ENCODE measurements around the gene PLBD2.

Gene PLBD2, protein sequence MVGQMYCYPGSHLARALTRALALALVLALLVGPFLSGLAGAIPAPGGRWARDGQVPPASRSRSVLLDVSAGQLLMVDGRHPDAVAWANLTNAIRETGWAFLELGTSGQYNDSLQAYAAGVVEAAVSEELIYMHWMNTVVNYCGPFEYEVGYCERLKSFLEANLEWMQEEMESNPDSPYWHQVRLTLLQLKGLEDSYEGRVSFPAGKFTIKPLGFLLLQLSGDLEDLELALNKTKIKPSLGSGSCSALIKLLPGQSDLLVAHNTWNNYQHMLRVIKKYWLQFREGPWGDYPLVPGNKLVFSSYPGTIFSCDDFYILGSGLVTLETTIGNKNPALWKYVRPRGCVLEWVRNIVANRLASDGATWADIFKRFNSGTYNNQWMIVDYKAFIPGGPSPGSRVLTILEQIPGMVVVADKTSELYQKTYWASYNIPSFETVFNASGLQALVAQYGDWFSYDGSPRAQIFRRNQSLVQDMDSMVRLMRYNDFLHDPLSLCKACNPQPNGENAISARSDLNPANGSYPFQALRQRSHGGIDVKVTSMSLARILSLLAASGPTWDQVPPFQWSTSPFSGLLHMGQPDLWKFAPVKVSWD

DNA sequence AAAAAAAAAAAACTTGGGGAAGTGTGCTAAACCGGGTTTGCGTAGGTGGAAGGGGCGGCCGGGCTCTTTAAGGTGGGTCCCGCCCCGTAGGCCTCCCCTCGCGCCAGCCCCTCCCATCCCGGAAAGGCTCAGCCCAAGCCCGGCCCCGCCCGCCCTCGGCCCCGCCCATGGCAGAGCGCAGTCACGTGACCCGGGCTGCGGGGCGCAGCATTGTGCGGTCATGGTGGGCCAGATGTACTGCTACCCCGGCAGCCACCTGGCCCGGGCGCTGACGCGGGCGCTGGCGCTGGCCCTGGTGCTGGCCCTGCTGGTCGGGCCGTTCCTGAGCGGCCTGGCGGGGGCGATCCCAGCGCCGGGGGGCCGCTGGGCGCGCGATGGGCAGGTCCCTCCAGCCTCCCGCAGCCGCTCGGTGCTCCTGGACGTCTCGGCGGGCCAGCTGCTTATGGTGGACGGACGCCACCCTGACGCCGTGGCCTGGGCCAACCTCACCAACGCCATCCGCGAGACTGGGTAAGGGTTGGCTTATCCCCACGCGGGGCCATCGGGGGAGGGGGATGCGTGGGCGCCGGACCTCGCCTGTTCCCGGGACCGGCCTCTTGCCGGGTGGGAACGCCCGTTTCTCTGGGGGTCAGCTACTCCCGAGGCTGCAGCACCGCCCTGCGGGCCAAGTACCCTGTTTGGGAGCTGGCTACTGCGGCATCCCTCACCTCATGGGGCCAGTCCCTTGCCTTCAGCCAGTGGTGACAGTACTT is at the start of gene PLBD2:
Gene PLBD2 (plus strand): TSS at position 207 of the 752 bp plus-strand sequence. CDS start 14 bp downstream, at position 221.
- peaks cover 3% of the 10 kb centered on the region for H3K4me1 ChIP-seq (ENCODE audit: control insufficient read depth, insufficient read depth, low read length)
- no peaks in the 10 kb centered on the region for H3K36me3 ChIP-seq (ENCODE audit: control insufficient read depth, insufficient read depth, low read length)
- H3K9ac ChIP-seq (ENCODE audit: low read length): peak within 1 kb of the TSS; percentile 65
- peak within 1 kb of the TSS; percentile 80 for H3K27ac ChIP-seq (ENCODE audit: low read depth, low read length)
- no peaks in the 10 kb centered on the region for H3K27me3 ChIP-seq (ENCODE audit: control insufficient read depth, insufficient read depth, low read length)
- H3K4me3 ChIP-seq (ENCODE audit: low read length): peak within 1 kb of the TSS; percentile 89

DNA sequence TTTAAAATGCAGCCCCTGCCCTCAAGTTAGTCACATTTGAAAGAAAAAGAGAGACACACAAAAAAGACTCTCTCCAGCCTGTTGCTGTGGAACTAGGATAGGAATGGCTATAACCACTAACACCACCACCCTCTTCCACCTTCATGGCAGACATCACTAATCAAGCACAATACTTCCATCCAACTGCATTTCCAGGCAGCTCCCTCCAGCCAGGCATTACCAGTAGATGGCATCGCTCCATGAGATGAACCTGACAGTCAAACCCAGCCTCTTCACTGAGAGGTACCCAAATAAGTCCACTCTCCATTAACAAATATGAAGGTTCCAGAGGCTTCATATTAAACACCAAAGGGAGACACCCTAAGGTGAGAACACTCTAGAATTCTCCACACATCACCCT is 47.9 kb upstream of the PLBD2 start:
- H3K9ac ChIP-seq (ENCODE audit: low read length): no peak overlapping the region
- H3K27ac ChIP-seq (ENCODE audit: low read depth, low read length): no peak overlapping the region
- H3K4me3 ChIP-seq (ENCODE audit: low read length): no peak overlapping the region

DNA sequence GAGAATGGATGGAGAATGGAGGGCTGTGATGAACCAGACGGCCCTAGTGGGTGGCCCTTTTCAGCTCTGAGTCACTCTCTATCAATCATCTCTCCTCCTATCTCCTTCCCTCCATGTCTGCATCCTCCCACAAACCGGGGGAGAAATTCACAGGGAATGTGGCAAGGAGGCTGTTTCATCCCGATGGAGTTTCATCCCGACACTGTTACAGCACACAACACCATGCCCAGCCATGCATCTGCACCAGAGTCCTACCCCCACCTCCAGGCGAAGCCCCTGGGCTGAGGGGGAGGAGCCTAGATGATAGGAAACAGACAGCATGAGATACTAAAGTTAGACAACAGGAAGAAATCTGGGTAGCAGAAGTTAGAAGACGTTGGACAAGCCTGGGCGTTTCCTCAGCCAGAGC is 44.3 kb upstream of the PLBD2 start:
- Histone ChIP-seq H3K4me3 (ENCODE audit: low read length) (no peak overlapping the region), H3K9ac (ENCODE audit: low read length) (no peak overlapping the region), H3K27me3 (ENCODE audit: control insufficient read depth, insufficient read depth, low read length) (no peaks in the 10 kb centered on the region), H3K27ac (ENCODE audit: low read depth, low read length) (no peak overlapping the region), H3K4me1 (ENCODE audit: control insufficient read depth, insufficient read depth, low read length) (no peaks in the 10 kb centered on the region), H3K36me3 (ENCODE audit: control insufficient read depth, insufficient read depth, low read length) (peaks cover 24% of the 10 kb centered on the region)

More for the DNA sequence above, 47.9 kb upstream of the PLBD2 start:
- Histone ChIP-seq H3K4me1 (ENCODE audit: control insufficient read depth, insufficient read depth, low read length) (no peaks in the 10 kb centered on the region), H3K27me3 (ENCODE audit: control insufficient read depth, insufficient read depth, low read length) (no peaks in the 10 kb centered on the region), H3K36me3 (ENCODE audit: control insufficient read depth, insufficient read depth, low read length) (peaks cover 17% of the 10 kb centered on the region)

DNA sequence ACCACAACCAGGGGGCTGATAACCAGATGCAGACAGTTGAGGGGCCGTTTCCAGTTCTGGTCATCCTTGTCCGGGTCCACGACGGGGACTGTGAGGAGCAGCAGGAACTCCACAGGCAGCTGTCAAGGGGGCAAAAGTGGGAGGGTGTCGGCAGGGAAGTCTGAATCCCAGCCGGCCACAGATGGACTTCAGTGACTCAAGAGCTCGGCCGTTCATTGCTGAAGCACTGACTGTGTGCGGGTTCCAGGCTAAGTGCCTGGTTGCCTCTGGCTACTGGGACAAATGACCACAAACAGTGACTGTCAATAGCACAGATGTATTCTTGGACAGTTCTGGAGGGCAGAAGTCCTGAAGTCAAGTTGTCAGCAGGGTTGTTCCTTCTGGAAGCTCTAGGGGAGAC is 43.0 kb upstream of the PLBD2 start:
- no peak overlapping the region for H3K27ac ChIP-seq (ENCODE audit: low read depth, low read length)
- H3K27me3 ChIP-seq (ENCODE audit: control insufficient read depth, insufficient read depth, low read length): no peaks in the 10 kb centered on the region
- peaks cover 19% of the 10 kb centered on the region for H3K36me3 ChIP-seq (ENCODE audit: control insufficient read depth, insufficient read depth, low read length)
- no peak overlapping the region for H3K4me3 ChIP-seq (ENCODE audit: low read length)
- no peak overlapping the region for H3K9ac ChIP-seq (ENCODE audit: low read length)
- no peaks in the 10 kb centered on the region for H3K4me1 ChIP-seq (ENCODE audit: control insufficient read depth, insufficient read depth, low read length)

DNA sequence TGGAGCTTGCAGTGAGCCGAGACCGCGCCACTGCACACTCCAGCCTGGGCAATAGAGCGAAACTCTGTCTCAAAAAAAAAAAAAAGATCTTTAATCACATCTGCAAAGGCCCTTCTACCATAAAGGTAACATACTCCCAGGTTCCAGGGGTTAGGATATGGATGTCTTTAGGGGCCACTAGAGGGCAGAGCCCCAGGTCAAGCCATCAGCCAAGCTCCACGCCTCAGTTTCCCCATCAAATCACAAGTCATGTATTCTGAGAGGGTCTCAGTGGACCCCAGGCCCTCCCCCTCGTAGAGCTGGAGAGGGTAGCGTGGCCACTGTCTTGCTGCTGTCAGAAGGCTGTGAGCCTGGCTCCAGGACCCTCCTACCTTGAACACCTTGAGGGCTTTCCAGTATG is 42.2 kb upstream of the PLBD2 start:
- Histone ChIP-seq H3K27ac (ENCODE audit: low read depth, low read length) (no peak overlapping the region), H3K4me3 (ENCODE audit: low read length) (no peak overlapping the region), H3K36me3 (ENCODE audit: control insufficient read depth, insufficient read depth, low read length) (peaks cover 25% of the 10 kb centered on the region), H3K4me1 (ENCODE audit: control insufficient read depth, insufficient read depth, low read length) (no peaks in the 10 kb centered on the region), H3K27me3 (ENCODE audit: control insufficient read depth, insufficient read depth, low read length) (no peaks in the 10 kb centered on the region), H3K9ac (ENCODE audit: low read length) (no peak overlapping the region)

DNA sequence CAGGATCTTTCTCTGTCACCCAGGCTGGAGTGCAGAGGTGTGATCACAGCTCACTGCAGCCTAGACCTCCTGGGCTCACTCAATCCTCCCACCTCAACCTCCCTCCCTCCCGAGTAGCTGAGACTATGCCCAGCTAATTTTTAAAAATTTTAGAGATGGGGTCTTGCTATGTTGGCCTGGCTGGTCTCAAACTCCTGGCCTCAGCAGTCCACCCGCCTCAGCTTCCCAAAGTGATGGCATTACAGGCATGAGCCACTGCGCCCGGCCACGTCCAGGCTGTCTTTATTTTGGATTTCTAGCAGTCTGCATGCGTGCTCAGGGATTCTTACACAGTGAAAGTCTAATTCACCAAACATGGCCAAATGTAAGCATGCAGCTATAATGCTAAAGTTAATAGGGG is 41.3 kb upstream of the PLBD2 start:
- Histone ChIP-seq H3K4me3 (ENCODE audit: low read length) (no peak overlapping the region), H3K36me3 (ENCODE audit: control insufficient read depth, insufficient read depth, low read length) (peaks cover 22% of the 10 kb centered on the region), H3K27ac (ENCODE audit: low read depth, low read length) (no peak overlapping the region)

DNA sequence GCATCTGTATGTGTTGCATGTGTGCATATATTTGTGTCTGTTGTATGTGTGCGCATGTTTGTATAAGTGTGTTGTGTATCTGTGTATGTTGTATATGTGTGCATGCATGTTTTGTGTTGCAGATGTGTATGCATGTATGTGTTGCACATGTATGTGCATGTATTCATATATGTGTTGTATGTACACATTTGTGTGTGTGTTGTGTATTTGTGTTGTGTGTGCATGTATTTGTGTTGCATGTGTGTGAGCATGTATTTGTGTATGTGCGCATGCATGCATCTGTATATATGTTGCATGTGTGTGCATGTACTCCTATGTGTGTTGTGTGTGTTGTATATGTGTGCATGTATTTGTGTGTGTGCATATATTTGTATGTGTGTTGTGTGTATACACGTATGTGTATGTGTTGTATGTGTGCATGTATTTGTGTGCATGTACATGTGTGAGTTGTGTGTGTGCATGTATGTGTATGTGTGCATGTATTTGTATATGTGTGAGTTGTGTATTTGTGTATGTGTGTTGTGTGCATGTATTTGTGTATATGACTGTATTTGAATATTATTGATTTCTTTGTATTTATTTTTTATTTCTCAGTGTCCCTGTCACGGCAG is 40.2 kb upstream of the PLBD2 start:
- peaks cover 22% of the 10 kb centered on the region for H3K36me3 ChIP-seq (ENCODE audit: control insufficient read depth, insufficient read depth, low read length)
- no peak overlapping the region for H3K9ac ChIP-seq (ENCODE audit: low read length)
- no peaks in the 10 kb centered on the region for H3K4me1 ChIP-seq (ENCODE audit: control insufficient read depth, insufficient read depth, low read length)
- no peak overlapping the region for H3K27ac ChIP-seq (ENCODE audit: low read depth, low read length)
- no peaks in the 10 kb centered on the region for H3K27me3 ChIP-seq (ENCODE audit: control insufficient read depth, insufficient read depth, low read length)
- no peak overlapping the region for H3K4me3 ChIP-seq (ENCODE audit: low read length)

More for the DNA sequence above, 41.3 kb upstream of the PLBD2 start:
- no peak overlapping the region for H3K9ac ChIP-seq (ENCODE audit: low read length)
- H3K27me3 ChIP-seq (ENCODE audit: control insufficient read depth, insufficient read depth, low read length): no peaks in the 10 kb centered on the region
- no peaks in the 10 kb centered on the region for H3K4me1 ChIP-seq (ENCODE audit: control insufficient read depth, insufficient read depth, low read length)

DNA sequence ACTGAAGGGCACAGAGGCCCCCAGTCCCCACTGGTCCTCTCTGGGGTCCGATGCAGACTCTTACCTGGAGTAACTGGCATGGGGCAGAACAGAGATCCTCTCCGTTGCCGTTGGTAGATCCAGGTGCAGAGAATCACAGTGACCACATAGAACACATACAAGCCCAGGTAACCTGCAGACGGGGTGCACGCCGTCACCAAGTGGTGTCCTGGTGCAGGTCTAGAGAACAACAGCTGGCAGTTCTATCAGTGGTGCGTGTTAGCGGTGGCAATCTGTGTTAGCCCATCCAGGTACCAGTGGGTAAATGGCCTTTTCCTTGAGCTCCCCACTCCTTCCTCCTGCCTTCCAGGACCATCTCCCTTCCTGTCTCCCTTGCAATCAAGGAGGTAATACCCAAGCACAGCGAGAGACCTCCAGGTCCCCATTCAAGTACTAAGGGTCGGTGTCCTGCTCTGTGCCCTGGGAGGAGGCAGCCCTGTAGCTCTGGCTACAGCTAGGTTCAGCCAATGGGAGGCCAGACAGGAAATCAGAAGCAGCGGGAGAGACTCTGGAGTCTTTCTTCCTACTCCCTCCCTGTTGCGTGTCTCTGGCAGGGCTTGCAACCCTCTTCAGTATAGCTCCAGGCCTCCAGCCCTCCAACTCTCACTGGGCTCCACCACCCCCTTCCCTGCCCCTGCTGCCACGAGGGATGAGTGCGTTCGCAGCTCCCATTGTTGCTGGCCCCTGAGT is 39.3 kb upstream of the PLBD2 start:
- Histone ChIP-seq H3K27me3 (ENCODE audit: control insufficient read depth, insufficient read depth, low read length) (no peaks in the 10 kb centered on the region), H3K36me3 (ENCODE audit: control insufficient read depth, insufficient read depth, low read length) (peaks cover 22% of the 10 kb centered on the region), H3K4me1 (ENCODE audit: control insufficient read depth, insufficient read depth, low read length) (no peaks in the 10 kb centered on the region), H3K4me3 (ENCODE audit: low read length) (no peak overlapping the region), H3K27ac (ENCODE audit: low read depth, low read length) (no peak overlapping the region), H3K9ac (ENCODE audit: low read length) (no peak overlapping the region)

DNA sequence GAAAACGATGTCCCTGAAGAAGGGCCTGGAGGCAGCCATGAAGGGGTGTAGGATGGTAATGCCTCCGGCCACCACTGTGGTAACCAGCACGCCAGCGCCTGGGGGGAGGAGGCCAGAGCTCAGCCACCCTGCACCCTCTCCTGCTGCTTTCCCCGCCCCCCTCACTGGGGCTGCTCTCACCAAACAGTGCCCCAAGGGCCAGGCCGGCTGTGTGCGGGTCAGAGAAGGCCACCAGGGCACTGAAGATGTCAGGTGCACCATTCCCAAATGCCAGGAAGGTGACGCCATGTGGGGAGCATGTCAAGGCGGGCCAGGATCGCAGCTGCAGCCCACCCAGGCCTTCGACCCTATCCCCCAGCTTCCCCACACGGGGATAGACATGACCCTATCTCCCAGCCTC is 38.0 kb upstream of the PLBD2 start:
- H3K9ac ChIP-seq (ENCODE audit: low read length): no peak overlapping the region
- no peaks in the 10 kb centered on the region for H3K27me3 ChIP-seq (ENCODE audit: control insufficient read depth, insufficient read depth, low read length)
- H3K36me3 ChIP-seq (ENCODE audit: control insufficient read depth, insufficient read depth, low read length): peaks cover 22% of the 10 kb centered on the region
- H3K27ac ChIP-seq (ENCODE audit: low read depth, low read length): no peak overlapping the region
- H3K4me1 ChIP-seq (ENCODE audit: control insufficient read depth, insufficient read depth, low read length): no peaks in the 10 kb centered on the region
- no peak overlapping the region for H3K4me3 ChIP-seq (ENCODE audit: low read length)

DNA sequence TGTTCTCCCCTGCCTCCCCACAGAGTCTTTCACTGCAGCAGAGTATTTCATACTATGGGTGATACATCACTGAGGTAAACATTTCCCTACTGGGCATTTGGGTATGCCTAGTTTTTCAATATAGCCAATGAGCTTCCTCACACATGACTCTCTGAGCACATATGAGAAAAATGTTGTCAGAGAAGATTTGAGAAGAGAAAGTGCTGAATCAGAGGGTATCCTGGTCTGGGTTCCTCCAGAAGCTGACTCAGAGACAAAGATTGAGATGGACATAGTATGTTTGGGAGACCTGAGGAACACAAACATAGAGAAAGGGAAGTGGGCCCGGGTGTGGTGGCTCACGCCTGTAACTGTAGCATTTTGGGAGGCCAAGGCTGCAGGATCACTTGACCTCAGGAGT is 36.0 kb upstream of the PLBD2 start:
- no peak overlapping the region for H3K4me3 ChIP-seq (ENCODE audit: low read length)
- no peak overlapping the region for H3K9ac ChIP-seq (ENCODE audit: low read length)
- H3K36me3 ChIP-seq (ENCODE audit: control insufficient read depth, insufficient read depth, low read length): peaks cover 22% of the 10 kb centered on the region
- no peaks in the 10 kb centered on the region for H3K27me3 ChIP-seq (ENCODE audit: control insufficient read depth, insufficient read depth, low read length)
- H3K27ac ChIP-seq (ENCODE audit: low read depth, low read length): no peak overlapping the region
- no peaks in the 10 kb centered on the region for H3K4me1 ChIP-seq (ENCODE audit: control insufficient read depth, insufficient read depth, low read length)

DNA sequence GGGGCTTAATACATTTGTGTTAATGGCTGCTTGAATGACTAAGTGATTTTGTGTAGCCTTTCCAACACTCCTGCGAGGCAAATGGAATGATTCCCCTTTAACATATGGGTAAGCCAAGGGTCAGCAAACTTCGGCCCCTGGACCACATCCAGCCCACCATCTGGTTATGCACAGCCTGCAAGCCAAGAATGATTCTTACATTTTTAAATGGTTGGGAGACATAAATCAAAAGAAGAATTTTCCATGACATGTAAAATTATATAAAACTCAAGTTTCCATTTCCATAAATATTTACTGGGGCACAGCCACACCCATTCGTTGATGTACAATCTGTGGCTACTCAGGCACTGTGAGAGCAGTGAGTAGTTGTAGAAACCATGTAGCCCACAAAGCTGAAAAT is 32.5 kb upstream of the PLBD2 start:
- Histone ChIP-seq H3K27me3 (ENCODE audit: control insufficient read depth, insufficient read depth, low read length) (no peaks in the 10 kb centered on the region), H3K36me3 (ENCODE audit: control insufficient read depth, insufficient read depth, low read length) (peaks cover 5% of the 10 kb centered on the region), H3K4me3 (ENCODE audit: low read length) (no peak overlapping the region), H3K4me1 (ENCODE audit: control insufficient read depth, insufficient read depth, low read length) (no peaks in the 10 kb centered on the region), H3K27ac (ENCODE audit: low read depth, low read length) (no peak overlapping the region), H3K9ac (ENCODE audit: low read length) (no peak overlapping the region)

Measured in rectal smooth muscle tissue (tissue), 1 donor.